Inflammatory macrophage treated with lipopolysaccharide for 4 hours (primary cell): ENCODE data around the gene TRIM47.

ENCODE experiments used
- DNase-seq: peaks from one replicate; pipeline ENCODE4 v3.0.0-alpha.2; 2020

Gene TRIM47

DNA sequence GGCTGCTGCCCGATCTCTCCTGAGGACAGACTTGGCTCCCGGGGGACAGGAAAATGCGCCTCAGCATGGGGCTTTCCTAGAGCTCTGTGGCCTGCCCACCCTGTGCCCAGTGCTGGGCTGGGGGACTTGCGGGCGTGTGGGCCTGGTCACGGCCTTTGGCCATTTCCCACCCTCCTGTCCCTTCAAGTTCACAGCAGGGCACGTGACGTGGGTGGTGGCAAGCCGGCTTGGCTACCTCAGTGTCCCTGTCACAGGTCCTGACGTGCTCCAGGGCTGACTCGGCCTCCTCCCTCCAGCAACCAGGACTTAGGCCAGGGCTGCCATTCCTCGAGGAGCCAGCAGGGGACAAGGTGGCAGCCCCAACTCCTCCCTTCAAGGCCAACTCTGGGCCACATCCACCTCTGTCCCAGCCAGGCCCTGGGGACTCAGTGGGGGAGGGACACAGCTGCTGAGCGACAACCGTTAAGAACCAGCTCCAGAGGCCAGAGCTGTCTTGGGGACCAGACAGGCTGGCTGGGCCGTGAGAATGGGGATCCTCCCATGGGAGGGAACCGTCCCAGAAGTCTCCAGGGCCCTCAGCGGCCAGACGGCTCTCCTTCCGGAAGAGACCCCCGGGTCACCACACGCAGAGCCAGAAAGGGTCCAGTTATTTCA, 33.2 kb downstream of the TRIM47 start:
- DNase-seq: peak; percentile 91

GRCh38 chr17:75844530-75845057, 33.8 kb downstream of the TRIM47 start:
- DNase-seq: no peak

DNA sequence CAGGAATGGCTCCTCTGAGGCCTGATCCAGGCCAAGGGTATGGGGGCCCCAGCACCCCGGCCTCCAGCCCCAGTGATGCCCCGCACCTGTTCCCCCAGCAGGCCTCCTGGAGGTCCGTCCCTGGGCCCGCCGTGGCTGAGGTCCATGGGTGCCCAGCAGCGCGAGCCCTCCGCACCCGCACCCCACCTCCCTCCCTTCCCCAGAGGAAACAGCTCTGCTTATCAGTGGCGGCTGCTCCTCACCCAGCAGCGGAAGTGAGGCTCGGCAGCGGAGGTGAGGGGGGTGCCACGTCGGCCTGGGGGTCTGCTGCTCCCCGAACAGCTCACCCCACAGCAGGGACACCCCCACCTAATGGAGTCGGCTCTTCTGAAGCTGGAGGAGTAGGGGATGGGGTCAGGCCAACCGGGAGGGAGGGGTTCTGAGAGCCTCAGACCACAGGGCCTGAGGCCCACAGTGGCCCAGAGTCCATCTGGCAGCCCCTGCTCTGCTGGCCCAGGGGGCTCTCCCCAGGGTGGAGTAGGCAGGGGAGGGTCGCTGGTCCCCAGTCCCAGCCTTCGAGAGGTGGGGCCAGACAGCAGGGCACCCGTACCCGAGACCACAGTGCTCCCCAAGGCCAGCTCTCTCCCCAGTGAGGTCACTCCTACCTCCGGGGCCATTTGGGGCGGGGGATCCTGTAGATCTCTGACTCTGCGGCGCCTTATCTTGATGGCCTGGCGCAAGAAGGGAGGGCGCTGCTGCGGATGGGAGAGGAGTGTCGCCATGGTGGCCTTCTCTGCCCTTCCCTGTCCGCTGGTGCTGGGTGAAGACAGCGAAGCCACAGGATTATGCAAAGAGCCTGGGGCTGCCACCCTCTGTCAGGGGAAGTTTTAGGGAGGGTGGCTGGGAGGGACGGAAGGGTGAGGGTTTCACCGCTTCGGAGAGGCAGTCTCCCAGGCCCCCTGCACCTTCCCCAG, 34.5 kb downstream of the TRIM47 start, which contains the start of gene UNC13D:
UNC13D (minus strand) TSS at position 828 of the 953 bp plus-strand sequence; CDS start at position 761, 67 bp downstream.
- peak; percentile 86 for DNase-seq

DNA sequence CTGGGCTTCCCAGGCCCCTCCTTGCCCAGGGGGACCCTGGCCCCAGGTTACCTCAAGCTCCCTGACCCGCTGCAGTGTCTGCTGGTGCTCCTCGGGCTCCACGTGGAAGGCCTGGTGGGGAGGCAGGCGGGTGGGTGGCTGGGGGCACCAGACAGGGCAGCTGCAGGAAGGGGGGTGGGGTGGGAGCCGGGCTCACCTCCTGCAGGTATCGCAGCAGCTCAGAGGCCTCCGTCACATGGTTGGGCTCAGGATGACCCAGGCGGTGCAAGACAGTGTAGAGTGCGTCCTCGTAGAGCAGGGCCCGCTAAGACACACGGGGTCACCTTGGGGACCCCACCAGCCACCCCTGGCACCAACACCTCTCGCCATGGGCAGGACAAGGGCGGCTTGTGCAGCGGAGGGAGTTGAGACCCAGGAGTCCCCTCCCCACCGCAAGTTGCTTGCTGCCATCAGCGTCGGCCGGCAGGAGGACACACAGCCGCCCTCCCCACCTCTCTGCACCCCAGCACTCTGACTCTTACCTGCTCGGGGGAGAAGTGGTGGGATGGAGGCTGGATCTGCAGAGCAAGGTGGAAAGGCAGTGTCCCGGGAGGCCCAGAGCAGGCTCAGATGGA, 35.3 kb downstream of the TRIM47 start:
- DNase-seq: no peak

GRCh38 chr17:75842411-75842810, 36.0 kb downstream of the TRIM47 start:
- DNase-seq: no peak

DNA sequence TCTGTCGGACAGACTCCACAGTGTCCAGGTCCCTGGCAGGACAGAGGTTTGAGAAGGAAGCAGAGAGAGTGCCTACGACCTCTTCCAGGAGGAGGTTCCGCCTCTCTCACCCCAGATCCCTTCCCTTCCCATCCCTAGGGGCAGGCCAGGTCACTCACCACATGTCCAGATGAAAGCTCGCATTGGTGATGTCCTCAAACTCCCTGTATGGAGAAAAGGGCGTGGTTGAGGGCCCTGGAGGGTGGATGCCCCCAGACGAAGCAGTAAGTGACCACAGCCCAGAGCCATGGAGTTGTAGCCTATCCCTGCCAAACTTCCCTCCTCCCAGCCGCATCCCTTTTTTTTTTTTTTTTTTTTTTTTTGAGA, 37.6 kb downstream of the TRIM47 start:
- no peak for DNase-seq

DNA sequence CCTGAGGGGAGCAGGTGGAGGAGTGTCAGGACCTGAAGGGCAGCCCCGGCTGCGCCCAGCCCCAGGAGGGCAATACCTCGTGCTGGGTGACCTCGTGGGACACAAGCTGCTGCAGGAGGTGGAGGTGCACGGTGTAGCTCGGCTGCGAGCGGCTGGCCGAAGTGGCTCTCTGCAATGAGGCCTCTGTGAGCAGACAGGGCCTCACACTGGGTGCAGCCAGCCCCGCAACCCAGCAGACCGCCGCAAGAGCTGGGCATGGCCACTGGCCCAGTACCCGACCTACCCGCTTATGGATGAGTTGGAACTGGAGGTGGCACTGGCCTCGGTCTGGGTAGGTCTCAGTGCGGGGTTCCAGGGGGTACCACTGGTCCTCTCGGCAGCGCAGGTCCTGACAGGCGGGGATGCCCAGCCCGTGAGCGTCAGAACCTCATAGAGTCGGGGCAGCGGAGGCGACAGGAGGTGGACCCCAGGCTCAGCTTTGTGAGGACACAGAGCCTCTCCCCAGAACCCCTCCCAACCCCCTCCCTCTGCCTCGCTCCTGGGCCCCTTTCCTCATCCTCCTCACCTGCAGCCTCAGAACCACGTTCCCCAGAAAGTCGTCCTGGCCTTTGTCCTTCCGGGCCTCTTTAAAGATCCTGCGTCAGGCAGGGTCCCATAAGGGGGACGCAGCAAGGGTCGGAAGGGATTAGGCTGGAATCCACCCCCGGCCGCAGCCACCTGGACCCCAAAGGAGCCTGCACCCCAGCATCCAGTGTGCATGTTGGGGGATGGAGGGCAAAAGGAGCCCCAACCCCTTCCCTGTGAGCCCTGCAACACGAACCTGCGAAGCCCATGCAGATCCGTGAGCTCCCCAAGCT, 38.2 kb downstream of the TRIM47 start:
- DNase-seq: no peak

DNA sequence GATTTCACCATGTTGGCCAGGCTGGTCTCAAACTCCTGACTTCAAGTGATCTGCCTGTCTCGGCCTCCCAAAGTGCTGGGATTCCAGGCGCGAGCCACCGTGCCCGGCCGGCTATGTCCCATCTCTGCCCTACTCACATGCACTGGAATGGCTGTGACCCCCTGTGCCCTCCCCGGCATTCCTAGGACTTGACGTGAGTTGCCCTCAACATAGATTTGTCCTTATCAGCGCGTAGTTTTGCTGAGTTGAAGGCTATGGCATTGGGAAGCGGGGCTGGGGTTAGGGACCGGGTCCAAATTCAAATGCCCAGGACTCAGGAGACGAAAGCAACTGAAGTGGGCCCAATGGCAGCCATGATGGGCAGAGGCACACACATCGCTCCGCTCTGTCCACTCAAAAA, 40.0 kb downstream of the TRIM47 start:
- DNase-seq: no peak

DNA sequence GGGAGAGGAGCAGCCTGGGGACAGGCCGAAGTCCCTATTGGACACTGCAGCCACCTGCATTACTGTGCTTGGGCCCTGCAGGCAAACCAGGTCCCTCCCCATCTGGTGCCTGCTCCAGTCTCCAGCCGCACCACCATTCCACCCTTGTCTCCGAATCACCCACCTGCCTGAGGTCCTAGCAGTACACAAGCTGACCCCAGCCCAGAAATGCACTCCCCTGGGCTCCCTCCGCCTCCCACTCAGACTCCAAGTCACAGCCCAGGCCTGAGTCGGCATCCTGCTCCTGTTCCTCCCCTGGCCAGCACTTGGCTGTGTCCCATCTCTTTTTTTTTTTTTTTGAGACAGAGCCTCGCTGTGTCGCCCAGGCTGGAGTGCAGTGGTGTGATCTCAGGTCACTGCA, 40.5 kb downstream of the TRIM47 start:
- no peak for DNase-seq

DNA sequence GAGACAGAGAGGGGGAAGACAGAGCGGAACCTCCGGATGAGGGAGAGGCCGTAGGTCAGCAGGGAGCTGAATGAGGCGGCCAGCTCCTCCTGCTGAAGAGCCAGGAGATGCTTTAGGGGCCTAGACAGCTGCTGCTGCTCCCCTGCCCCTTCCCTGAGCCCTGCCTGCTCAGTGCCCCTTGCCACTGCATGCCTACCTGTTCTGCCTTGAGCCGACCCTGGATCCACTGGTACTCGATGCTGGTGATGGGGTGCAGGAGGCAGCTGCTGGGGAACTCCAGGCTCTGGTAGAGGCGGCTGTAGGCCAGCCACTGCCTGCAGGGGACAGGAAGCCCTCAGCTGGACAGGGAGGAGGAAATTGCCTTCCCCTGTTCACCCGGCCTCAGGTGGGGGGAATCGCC, 41.8 kb downstream of the TRIM47 start:
- no peak for DNase-seq

DNA sequence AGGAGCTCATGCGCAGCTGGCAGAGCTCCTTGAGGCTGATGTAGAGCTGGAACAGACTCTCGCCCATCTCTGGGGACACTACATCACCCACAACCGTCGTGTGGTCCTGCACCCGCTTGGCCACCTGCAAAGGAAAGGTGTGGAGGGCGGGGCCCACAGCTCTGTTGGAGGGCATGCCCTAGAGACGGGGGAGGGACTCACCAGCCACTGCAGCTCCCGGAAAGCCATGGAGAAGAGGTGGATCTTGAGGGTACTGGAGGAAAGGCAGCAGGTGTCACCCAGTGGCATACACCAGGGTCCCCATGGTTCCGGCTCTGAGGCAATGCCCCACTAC, 42.8 kb downstream of the TRIM47 start:
- no peak for DNase-seq

DNA sequence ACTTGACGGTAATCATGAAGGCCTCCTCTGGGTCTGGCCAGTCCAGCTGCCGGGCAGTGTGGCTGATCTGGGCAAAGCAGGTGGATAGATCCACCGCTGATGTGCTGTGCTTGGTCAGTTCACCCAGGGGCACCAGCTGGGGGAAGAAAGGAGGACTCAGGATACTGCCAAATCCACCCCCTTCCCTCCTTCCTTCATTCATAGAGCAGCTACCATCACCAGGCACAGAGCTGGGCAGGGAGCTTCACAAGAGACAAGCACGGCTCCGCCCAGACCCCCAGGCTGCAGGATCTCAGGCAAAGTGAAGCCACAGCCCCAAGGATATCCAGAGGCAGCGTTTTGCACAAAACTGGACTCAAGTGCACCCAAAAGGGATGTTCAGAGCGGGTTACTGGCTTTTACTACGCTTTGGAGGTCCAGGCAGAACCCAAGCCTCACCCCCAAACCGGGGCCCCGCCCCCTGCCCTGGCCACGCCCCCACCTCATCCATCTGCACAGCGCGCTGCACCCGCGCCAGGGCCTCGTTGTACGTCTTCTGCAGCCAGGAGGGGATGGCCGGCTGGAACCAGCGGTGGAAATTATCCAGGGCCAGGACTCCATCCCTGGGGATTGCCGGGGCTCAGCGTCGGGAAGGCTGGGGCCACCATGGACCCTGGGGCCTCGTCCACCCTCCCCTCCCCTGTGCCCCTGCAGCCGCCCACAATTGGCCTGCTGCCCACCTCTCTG, 43.3 kb downstream of the TRIM47 start:
- DNase-seq: no peak

GRCh38 chr17:75834279-75834920, 44.0 kb downstream of the TRIM47 start:
- no peak for DNase-seq

DNA sequence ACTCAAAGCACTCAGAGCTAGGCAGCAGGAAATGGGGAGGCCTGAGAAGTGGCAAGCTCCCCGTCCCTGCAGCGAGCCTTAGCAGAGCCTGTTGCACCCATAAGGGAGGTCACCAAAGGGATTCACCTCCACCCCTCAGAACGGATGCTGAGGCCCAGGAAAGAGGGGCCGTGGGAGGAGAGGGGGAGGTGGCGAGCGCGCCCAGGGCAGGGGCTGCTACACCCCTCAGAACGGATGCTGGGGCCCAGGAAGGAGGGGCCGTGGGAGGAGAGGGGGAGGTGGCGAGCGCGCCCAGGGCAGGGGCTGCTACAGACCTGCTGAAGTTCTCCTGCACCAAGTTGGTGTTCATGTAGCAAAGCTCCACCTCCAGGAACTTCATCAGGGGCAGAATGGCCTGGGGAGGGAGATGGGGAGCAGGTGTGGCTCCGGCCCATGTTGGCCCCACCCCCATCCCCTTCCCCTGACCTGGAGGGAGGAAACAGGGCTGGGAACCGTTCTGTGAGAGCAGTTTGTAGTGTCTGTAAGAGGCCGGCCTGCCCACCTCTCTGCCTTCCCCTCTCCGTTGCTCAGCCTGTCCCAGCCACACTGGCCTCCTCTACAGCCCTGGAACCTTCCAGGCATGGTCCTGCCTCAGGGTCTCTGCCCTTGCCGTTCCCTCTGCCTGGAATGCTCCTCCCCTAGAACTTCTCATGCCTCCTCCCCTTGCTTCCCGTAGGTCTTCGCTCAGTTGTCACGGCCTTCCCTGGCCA, 45.6 kb downstream of the TRIM47 start:
- DNase-seq: no peak

- DNase-seq: peak; percentile 84
Observed at GRCh38 chr17:75832164-75832651, 46.2 kb downstream of the TRIM47 start.

DNA sequence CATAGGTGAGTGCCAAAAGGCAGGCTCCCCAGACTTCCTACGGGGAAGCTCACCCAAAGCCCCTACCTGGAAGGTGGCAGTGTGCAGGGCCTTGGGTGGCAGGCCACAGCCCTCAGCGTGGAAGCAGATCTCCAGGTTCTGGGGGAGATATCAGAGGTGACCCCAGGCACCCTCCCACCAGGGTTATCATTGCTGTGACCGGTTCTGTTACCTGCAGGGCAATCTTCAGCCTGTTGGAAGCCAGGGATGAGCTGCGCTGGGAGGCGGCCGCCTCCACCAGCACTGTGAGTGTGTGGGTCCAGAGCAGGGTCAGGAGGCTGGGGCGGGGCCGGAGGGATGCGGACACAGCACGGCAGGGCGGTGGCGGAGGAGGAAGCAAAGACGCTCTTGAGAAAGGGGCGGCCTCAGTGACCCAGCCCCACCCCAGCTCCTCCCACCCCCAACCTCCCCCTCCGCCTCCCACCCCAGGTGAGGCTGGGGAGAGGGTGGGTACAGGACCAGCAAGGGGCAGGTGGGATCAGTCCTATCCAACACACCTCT, 47.3 kb downstream of the TRIM47 start:
- DNase-seq: no peak

GRCh38 chr17:75830164-75831031, 48.0 kb downstream of the TRIM47 start:
- no peak for DNase-seq

- no peak for DNase-seq
Observed at GRCh38 chr17:75829747-75830146, 48.6 kb downstream of the TRIM47 start.

- no peak for DNase-seq
Observed at GRCh38 chr17:75828741-75829140, 49.6 kb downstream of the TRIM47 start.
